B cell (primary cell): ENCODE measurements around the gene AGAP1. TPM values are rescaled to one million over a fixed set of nuclear protein-coding genes. Genes with fewer than 3 reads are reported as not detected.
A peak's percentile ranks its signal among the peaks of the same experiment; 100 is the strongest.

Experiments used
- ATAC-seq: fragments of 200-7000 bp; cut with Tn5 transposase; one replicate; pipeline ENCODE4 v1.10.0; 2021; ENCODE audit warnings: low read depth, mild to moderate bottlenecking, moderate number of reproducible peaks, moderate library complexity
- CTCF ChIA-PET: fragments of 350-600 bp; sonication (Branson Sonifier 250); formaldehyde crosslinking; loops from one replicate; lab custom pipeline; 2021; ENCODE audit warnings: antibody characterized with exemption, inconsistent platforms; lab: Charles Lee
- POLR2A ChIA-PET: fragments of 350-600 bp; sonication (Branson Sonifier 250); formaldehyde crosslinking; loops from one replicate; lab custom pipeline; 2021; ENCODE audit warnings: antibody characterized with exemption; lab: Charles Lee
- DNase-seq: peaks from one replicate; pipeline ENCODE4 v3.0.0; 2013
- H2AFZ ChIP-seq: 2 replicates; pipeline ENCODE4 v1.6.1; 2012; ENCODE audit warnings: mild to moderate bottlenecking, low read depth, low read length; ENCODE audit not compliant: insufficient read depth, poor library complexity, severe bottlenecking
- H3K27ac ChIP-seq, 2 donors: 1 replicate in 1 of 2; 2 replicates in 1 of 2; pipeline ENCODE4 v1.5.1; 2012 to 2013; ENCODE audit warnings: low read length in 2 of 2, mild to moderate bottlenecking in 2 of 2, moderate library complexity in 1 of 2
- H3K27me3 ChIP-seq, 4 experiments: fragments of 200-600 bp in 1 of 4; sonication (generic) in 1 of 4; replicated peaks in 1 of 4; 1 replicate in 2 of 4; 2 replicates in 2 of 4; pipeline versions ENCODE4 v1.6.1 to v1.7.0; 2013 to 2016; ENCODE audit warnings: low read length in 3 of 4, mild to moderate bottlenecking in 2 of 4, mixed read lengths in 1 of 4, moderate library complexity in 1 of 4; ENCODE audit not compliant: insufficient read depth in 4 of 4, control insufficient read depth in 3 of 4; ENCODE audit errors: control extremely low read depth in 1 of 4
- H3K36me3 ChIP-seq, 2 experiments: replicated peaks in 1 of 2; 1 replicate in 1 of 2; 2 replicates in 1 of 2; pipeline versions ENCODE4 v1.6.1 to v1.7.1; 2013; ENCODE audit warnings: low read length in 1 of 2; ENCODE audit not compliant: insufficient read depth in 2 of 2, control insufficient read depth in 1 of 2; ENCODE audit errors: control extremely low read depth in 1 of 2, extremely low read depth in 1 of 2
- H3K4me1 ChIP-seq, 2 donors: fragments of 200-600 bp in 1 of 2; sonication (generic) in 1 of 2; 1 replicate in 1 of 2; 2 replicates in 1 of 2; pipeline versions ENCODE4 v1.5.1 to v1.6.1; 2013 to 2017; ENCODE audit warnings: low read length in 2 of 2; ENCODE audit not compliant: control insufficient read depth in 2 of 2, insufficient read depth in 2 of 2
- H3K4me2 ChIP-seq: replicated peaks from 2 replicates; pipeline ENCODE3; 2012; ENCODE audit warnings: mild to moderate bottlenecking, low read depth, low read length; ENCODE audit not compliant: poor library complexity, severe bottlenecking
- H3K4me3 ChIP-seq, 5 experiments: fragments of 200-600 bp in 1 of 5; sonication (generic) in 1 of 5; 1 replicate in 3 of 5; 2 replicates in 2 of 5; pipeline versions ENCODE4 v1.5.1 to v1.7.0; 2011 to 2016; ENCODE audit warnings: low read length in 4 of 5, mild to moderate bottlenecking in 4 of 5, low read depth in 2 of 5, control low read depth in 1 of 5, moderate library complexity in 1 of 5; ENCODE audit not compliant: insufficient read depth in 1 of 5; ENCODE audit errors: control extremely low read depth in 1 of 5, extremely low read depth in 1 of 5
- H3K79me2 ChIP-seq: fragments of 200-600 bp; sonication (generic); one replicate; pipeline ENCODE4 v1.6.0; 2016; ENCODE audit warnings: low read length; ENCODE audit not compliant: control insufficient read depth, insufficient read depth
- H3K9ac ChIP-seq: fragments of 200-600 bp; sonication (generic); 2 replicates; pipeline ENCODE4 v1.6.1; 2017; ENCODE audit warnings: mild to moderate bottlenecking, low read length, moderate library complexity
- H3K9me3 ChIP-seq, 3 donors: one replicate each; pipeline versions ENCODE4 v1.6.1 to v1.7.1; 2013; ENCODE audit warnings: low read length in 2 of 3; ENCODE audit not compliant: control insufficient read depth in 2 of 3, insufficient read depth in 1 of 3; ENCODE audit errors: control extremely low read depth in 1 of 3
- H4K20me1 ChIP-seq: 2 replicates; pipeline ENCODE4 v1.6.0; 2012; ENCODE audit warnings: mild to moderate bottlenecking, low read length; ENCODE audit not compliant: insufficient read depth, control insufficient read depth, poor library complexity, severe bottlenecking
- H3K27ac Mint-ChIP-seq: one replicate; pipeline ENCODE4 v1.8.0; 2021; ENCODE audit warnings: mixed read lengths
- H3K27me3 Mint-ChIP-seq: one replicate; pipeline ENCODE4 v1.8.0; 2021; ENCODE audit warnings: mixed read lengths
- H3K4me1 Mint-ChIP-seq: one replicate; pipeline ENCODE4 v1.8.0; 2021; ENCODE audit warnings: mixed read lengths
- H3K4me3 Mint-ChIP-seq: one replicate; pipeline ENCODE4 v1.8.0; 2021; ENCODE audit warnings: mixed read lengths
- H3K9me3 Mint-ChIP-seq: one replicate; pipeline ENCODE4 v1.8.0; 2022; ENCODE audit warnings: mixed read lengths; ENCODE audit not compliant: insufficient read depth
- EZH2 ChIP-seq: IDR thresholded peaks from 2 replicates; pipeline ENCODE4 v1.6.1; 2012; ENCODE audit warnings: borderline replicate concordance, low read depth, mild to moderate bottlenecking, moderate library complexity, low read length; ENCODE audit not compliant: insufficient read depth, poor library complexity, severe bottlenecking
- WGBS: methylation state at CpG from one replicate; pipeline ENCODE4 v1.1.5; 2013; ENCODE audit warnings: missing lambda C conversion rate; ENCODE audit not compliant: insufficient coverage; 5-methylcytosine and 5-hydroxymethylcytosine counted together
- intact Hi-C: fragments of 100-400 bp; cut with micrococcal nuclease; formaldehyde crosslinking; loops from one replicate; pipeline ENCODE4 v1.10.0; 2022
- polyA plus RNA-seq: library from polyadenylated mRNA; depleted of rRNA; stranded (reverse); fragments of >200 nt; gene quantifications from 2 replicates; pipeline ENCODE4 v1.2.3, GENCODE V29; 2012
- total RNA-seq, 2 donors: library from RNA; stranded (reverse); fragments of 120-200 nt in 1 of 2; gene quantifications; 1 replicate in 1 of 2; 2 replicates in 1 of 2; pipeline versions ENCODE4 v1.2.3 to v1.2.4, GENCODE V29; 2013 to 2022
- TF ChIP-seq, protein P1 (sequence below): fragments of 200-600 bp; IDR thresholded peaks from one replicate; pipeline ENCODE4 v1.8.0; 2022; ENCODE audit warnings: antibody characterized with exemption, mild to moderate bottlenecking

AGAP1 gene
- total and polyA plus RNA-seq, 2 donors (not counting 1 experiment from before 2014, with no cell fraction given) = 0.01 TPM; not detected in 1

- H4K20me1 ChIP-seq = no peaks in the 10 kb centered on the region
- Mint-ChIP-seq H3K4me1 (no peaks in the 10 kb centered on the region), H3K27ac (no peak overlapping the region), H3K27me3 (peaks cover 64% of the 10 kb centered on the region), H3K4me3 (no peak overlapping the region), H3K9me3 (no peaks in the 10 kb centered on the region)
- H3K27ac ChIP-seq = no peak overlapping the region
- H3K4me3 ChIP-seq = no peak overlapping the region
- no peaks in the 10 kb centered on the region for H3K79me2 ChIP-seq
- 12% methylated on average over 41 of the region's 46 CpGs for WGBS
- peaks cover 0 to 76% (median 35%) of the 10 kb centered on the region in 4 experiments for H3K27me3 ChIP-seq
- DNase-seq (no peak), ATAC-seq (no peak)
- peaks cover 0 to 29% (median 0%) of the 10 kb centered on the region in 3 donors for H3K9me3 ChIP-seq
- H3K4me1 ChIP-seq = no peaks in the 10 kb centered on the region
- ChIA-PET POLR2A (no interaction called here), CTCF (no interaction called here)
- H3K9ac ChIP-seq = no peak overlapping the region
- TF ChIP-seq, protein P1, sequence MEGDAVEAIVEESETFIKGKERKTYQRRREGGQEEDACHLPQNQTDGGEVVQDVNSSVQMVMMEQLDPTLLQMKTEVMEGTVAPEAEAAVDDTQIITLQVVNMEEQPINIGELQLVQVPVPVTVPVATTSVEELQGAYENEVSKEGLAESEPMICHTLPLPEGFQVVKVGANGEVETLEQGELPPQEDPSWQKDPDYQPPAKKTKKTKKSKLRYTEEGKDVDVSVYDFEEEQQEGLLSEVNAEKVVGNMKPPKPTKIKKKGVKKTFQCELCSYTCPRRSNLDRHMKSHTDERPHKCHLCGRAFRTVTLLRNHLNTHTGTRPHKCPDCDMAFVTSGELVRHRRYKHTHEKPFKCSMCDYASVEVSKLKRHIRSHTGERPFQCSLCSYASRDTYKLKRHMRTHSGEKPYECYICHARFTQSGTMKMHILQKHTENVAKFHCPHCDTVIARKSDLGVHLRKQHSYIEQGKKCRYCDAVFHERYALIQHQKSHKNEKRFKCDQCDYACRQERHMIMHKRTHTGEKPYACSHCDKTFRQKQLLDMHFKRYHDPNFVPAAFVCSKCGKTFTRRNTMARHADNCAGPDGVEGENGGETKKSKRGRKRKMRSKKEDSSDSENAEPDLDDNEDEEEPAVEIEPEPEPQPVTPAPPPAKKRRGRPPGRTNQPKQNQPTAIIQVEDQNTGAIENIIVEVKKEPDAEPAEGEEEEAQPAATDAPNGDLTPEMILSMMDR = no peak
- no peak for TF ChIP-seq EZH2
- intact Hi-C loops = no loop called here
- H2AFZ ChIP-seq = peak overlapping the region; percentile 10
- H3K36me3 ChIP-seq = no peaks in the 10 kb centered on the region
- H3K4me2 ChIP-seq = no peak overlapping the region
These were observed 678.6 kb downstream of the AGAP1 start for GRCh38 chr2:236172255-236173035.

DNA sequence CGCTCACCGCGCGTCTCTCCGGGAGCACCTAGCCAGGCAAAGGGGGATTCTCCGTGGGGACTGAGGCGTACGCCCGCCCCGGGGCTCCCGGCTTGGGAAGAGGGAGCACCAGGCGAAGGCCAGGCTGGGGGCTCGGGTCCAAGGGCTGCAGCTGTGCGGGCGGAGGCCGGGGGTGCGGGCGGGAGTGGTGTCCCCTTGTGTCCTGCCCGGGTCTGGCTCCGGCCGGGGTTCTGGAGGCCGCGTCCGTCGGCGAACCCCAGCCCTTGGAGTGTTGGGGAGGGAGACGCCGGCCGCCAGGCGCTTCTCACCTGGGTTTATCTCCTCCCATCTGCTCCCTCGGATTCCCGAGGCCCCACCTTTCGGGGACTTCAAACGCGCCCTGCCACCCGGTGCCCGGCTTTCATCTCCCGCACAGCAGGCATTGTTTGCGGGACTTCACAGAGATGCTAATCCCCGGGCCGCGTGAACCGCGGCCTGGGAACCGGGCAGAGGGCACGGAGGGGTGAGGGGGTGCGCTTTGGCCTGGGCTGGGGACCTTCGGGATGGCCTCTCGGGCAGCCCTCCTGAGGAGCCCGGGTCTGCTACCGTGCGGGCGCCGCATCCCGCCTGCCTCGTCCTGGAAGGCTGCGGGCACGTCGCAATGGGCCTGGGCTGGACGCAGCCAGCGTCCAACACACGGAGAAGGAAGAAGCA, 679.3 kb downstream of the AGAP1 start:
- WGBS = 17% methylated on average over 62 of the region's 62 CpGs
- Histone ChIP-seq H3K27me3 (peaks cover 0 to 84% (median 38%) of the 10 kb centered on the region in 4 experiments), H3K4me2 (no peak overlapping the region), H3K9ac (no peak overlapping the region), H3K27ac (no peak overlapping the region), H2AFZ (no peak overlapping the region), H3K79me2 (no peaks in the 10 kb centered on the region), H3K36me3 (no peaks in the 10 kb centered on the region), H3K9me3 (peaks cover 0 to 36% (median 0%) of the 10 kb centered on the region in 3 donors), H4K20me1 (no peaks in the 10 kb centered on the region), H3K4me3 (no peak overlapping the region), H3K4me1 (peaks cover 0 to 2% of the 10 kb centered on the region in 2 donors)
- POLR2A ChIA-PET = no interaction called here
- TF ChIP-seq, protein P1 = no peak
- Mint-ChIP-seq H3K27me3 (peaks cover 67% of the 10 kb centered on the region), H3K4me1 (peaks cover under 1% of the 10 kb centered on the region), H3K9me3 (no peaks in the 10 kb centered on the region), H3K27ac (no peak overlapping the region), H3K4me3 (no peak overlapping the region)
- CTCF ChIA-PET = no interaction called here
- intact Hi-C loops = no loop called here
- ATAC-seq = no peak
- DNase-seq = no peak
